Activated gamma-delta T cell treated with Interleukin-2 at 50 U/mL for 16 hours (primary cell): ENCODE measurements around the gene TRERF1.
A peak's percentile ranks its signal among the peaks of the same experiment; 100 is the strongest.

Experiments used
- DNase-seq: peaks from one replicate; pipeline ENCODE4 v3.0.0-alpha.2; 2020

TRERF1 gene

DNA sequence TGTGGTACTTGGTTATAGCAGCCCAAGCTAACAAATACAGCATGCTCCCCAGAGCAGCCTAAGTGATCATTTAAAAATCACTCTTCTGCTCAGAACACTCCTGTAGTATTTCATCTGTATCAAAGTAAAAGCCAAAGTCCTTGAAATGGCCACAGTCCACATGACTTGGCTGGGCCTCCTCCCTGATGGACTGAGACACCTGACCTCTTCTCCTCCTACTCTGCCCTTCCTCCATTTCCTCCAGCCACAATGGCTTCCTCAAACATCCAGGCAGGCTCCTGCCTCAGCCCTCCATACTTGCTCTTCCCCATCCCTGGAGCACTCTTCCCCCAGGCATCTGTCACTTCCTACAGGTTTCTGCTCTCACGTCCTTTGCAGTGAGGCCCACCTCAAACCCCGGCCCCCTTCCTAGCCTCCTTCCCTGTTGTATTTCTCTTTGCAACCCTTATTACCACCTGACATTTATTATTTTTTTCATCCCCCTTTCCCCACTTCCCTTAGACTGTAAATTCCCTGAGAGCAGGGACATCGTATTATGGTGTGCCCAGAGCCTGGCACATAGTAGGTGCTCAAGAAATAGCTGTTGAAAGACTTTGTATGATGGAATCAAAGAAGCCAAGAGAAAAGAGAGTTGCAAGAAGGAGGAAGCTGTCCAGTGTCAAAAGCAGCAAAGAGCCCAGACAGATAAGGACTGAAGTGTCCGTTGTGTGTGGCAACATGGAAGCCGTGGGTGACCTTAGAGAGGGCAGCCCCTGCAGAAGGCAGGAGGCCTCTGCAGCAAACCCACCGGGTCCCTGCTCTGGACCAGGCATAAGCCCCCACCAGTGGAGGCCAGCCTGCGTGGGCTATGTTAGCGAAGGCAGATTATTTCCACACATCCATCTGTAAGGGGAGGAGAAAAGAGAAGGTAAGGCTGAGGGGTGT is 87.5 kb downstream of the TRERF1 start:
- no peak for DNase-seq

DNA sequence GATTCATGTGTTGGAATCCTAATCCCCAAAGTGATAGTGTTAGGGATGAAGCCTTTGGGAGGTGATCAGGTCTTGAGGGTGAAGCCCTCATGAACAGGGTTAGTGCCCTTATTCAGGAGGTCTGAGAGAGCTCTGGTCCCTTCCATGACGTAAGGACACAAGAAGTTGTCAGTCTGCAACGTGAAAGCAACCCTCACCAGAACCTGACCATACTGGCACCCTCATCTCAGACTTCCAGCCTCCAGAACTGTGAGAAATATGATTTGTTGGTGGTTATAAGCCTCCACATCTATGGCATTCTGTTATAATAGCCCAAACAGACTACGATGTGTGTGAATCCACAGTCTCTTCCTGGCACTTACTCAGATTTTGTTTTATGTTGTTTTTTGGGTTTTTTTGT is 90.7 kb downstream of the TRERF1 start:
- no peak for DNase-seq

DNA sequence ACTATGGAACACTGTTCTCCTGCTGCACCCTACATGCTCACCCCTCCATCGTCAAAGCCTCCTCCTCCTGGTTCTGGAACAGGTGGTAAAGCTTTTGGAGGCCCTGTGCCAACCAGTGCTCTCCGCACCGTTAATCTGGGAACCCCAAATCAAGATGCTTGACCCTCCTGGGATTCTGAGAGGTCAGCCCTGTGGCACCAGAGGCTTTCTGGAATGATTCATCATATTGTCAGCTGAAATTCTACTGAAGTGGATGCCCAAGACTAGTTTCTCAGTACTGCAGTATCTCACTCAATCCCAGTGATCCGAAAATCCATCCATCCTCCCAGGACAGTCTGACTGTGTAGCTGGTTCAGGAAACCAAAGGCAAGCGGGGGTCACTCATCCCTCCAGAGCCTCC is 92.7 kb downstream of the TRERF1 start:
- no peak for DNase-seq

DNA sequence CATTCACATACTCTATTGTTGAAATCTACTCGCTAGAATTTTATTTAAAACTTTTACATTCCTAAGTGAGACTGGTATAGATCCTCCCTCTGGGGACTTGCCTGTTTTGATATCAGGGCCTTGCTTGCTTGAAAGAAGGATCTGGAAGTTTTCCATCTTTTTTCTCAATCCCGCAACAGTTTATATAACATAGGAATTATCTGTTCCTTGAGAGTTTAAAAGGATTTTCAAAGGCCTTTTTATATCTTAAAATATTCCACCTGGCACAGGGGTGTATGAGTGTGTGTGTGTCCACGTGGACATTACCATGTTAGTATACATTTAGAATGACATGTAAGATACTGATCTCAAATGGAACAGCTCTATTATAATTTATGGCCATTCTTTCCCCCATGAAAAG is 96.3 kb downstream of the TRERF1 start:
- no peak for DNase-seq

DNA sequence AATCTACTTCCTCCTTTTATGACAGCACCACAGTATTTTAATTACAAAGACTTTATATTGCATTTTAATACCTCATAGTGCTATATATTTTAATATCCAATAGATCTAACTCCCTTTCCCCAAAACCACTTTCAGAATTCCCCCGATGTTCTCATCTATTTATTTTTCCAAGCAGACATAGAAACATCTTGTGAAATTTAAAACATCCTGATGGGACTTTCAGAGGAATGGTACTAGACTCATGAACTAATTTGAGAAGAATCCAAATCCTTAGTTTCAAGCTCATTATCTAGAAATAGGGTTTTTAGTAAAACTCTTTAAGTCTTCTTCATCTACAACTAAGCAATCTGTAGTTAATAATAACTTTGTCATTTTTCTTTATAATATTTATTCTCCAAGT is 97.0 kb downstream of the TRERF1 start:
- no peak for DNase-seq

DNA sequence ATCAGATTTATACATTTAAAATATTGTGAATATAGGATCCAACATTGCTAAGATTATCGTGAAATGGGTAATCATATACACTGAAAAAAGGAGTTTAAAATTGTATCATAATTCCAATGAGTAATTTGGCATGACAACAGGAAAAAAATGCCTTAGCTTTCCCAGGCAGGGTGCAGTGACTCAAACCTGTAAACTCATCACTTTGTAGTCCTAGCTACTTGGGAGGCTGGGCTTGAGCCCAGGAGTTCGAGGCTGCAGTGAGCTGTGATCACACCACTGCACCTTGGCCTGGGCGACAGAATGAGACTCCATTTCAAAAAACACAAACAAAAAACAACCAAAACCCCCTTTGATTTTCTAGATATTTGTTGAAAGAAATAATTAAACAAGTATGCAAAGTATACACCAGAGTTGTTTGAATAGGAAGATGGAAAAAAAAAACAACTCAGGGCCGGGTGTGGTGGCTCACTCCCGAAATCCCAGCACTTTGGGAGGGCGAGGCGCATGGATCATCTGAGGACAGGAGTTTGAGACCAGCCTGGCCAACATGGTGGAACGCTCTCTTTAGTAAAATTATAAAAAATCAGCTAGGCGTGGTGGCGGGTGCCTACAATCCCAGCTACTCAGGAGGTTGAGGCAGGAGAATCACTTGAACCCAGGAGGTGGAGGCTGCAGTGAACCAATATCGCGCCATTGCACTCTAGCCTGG is 98.7 kb downstream of the TRERF1 start:
- no peak for DNase-seq

DNA sequence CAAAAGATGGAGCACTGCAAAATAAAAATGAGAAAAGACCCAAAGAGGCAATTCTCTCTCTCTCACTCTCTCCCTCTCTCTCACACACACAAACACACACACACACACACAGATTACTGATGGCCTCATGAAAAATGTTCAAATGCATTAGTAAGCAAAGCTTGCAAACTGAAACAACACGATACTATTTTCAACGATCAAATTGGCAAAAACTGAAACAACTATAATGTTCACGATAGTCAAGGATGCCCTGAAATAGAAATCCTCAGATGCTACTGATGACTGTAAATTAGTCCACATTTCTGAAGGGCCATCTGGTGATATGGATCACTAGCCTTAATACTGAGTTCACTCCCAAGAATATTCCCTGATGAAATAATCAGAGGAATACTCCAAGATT is 100.8 kb downstream of the TRERF1 start:
- no peak for DNase-seq

DNA sequence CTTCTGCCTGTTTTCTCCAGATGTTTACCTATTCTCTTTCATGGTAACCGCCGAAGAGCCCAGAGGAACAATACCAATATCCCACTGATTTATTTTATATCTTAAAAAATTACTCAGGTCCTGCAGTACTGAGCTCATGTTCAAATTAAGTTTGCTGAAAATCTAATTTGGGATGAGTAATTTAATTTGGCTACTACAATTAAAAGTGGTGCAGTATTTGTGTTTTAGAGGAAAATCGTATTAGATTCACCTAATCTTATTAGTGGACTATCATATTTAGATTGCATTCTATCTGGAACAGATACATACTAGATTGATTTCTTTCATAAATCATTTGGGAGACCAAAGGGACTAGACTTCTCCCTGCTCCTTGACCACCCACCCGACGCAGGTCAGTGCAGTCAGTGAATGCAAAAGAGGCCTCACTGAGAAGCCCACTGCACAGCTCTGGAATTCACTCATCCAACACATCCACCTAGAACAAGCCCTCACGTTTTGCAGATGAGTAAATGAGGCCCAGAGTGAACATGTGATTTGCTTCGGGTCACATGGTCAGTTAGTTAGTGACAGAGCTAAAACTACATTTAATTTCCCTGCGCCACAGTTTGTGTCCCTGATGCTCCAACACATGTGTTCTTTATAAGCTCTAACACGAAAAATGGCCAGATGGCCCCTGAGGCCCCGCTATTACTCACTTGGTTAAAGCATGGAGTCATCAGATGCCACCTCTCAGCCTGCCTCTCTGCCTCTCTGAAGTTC is 101.8 kb downstream of the TRERF1 start:
- no peak for DNase-seq

DNA sequence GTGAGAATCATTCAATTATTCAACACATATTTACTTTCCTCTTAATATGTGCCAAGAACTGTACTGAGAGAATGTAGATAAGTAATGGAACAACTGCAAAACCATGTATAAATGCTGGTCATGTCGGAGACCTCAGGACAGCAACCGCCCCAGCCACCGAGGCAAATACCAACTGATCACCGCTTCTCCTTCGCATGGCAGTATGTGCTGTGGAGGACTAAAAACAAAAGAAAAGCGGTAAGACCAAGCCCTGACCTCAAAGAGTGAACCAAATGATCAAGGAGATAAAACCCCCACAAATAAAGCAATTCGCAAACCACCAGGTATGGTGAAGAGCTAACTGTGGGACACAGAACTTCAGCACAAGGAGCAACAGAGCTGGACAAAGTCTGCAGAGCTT is 104.3 kb downstream of the TRERF1 start:
- DNase-seq = no peak

DNA sequence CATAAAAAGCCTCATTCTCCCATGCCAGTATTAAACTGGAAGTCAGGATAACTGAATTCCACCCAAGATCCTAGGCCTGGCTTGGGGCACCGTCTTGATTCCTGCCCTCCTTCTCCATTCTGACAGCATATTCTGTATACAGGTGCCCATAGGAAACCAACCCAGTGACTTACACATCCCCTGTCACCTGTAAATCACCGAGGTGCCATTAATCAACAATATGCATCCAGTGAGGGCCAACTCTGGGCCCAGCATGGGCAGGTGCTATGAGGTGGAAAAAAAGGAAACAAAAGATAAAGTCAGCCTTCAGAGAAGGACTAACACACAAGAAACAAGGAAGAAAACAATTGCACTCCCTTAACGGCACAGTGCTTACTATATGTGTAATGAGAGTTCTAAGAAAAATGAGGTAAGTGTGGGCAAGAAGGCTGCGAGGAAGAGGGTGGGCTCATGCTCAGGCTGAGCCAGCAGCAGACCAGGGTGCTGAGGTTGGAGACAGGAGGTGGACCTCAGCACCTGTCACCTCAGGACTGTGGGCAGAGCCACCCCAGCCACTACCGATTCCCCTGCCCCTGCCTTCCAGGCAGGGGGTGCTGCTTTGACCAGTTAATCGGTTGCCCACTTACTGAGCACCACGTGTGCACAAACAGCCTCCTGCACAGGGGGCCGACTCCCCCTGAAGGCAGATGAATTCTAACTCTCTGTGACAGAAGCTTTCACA is 105.9 kb downstream of the TRERF1 start:
- peak; percentile 19 for DNase-seq

DNA sequence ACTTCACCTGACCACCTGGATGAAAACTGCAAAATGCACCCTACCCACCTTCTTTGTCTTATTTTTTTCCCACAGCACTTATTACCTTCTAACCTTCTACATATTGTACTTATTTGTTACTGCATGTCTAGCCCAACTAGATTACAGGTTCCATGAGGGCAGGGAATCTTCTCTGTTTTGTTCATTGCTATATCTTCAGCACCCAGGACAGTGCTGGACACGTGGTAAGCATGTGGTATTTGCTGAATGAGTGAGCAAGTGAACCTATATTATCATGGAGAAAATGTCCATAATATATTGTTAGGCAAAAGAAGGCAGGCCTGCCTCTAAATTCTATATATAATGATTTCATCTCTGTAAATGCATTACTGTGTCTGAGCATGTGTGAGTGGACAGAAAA is 107.0 kb downstream of the TRERF1 start:
- DNase-seq = no peak

DNA sequence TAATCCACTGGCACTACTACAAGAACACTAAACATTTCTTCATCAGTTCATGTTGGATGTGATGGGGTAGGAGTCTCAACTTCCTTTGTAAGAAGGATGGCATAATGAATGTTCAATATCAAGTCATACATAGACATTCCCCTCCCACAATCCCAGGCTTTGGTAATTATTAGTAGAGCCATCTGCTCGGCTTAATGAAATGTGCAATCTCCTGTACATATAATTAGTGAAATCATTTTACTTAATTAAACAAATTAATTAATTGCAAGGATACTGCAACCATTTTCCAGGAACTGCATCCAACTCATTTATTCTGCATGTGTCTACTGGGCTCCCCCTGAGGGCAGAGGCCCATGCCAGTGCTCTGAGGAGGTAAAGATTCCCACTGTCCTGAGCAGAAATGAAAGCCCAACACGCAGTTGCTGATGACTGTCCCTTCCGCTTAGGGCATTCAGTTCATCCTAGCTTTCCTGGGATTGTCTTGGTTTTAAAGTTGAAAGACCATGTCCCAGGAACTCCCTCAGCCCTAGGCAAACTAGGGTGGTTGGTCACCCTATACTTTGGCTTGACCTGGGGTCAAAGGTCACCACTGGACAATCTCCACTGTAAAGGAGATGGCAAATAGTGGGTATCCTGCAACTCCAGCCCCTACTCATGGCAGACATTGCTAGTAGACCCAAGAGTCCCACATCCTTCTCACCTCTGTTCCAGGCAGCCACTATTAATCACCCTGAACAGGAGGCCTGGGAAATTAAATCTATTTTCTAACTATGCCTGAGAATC is 109.8 kb downstream of the TRERF1 start:
- DNase-seq = no peak

DNA sequence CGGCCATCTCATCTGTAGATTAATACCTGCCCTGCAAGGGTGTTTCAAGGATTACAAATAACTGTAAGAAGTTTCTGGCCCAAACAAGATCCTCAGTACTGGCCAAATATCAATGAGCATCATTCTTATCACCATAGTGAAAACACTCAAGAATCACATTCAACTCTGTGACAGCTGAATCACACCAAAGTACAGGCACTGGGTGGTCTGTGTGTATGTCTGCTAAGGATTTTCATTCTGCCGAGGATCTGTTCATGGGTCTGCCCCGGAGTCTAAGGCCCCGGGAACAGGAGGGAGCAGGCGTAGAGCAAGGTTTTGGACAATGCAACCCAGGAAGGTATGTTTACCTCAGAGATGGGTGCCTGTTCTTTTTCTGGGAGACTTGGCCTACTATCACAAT is 110.5 kb downstream of the TRERF1 start:
- no peak for DNase-seq

DNA sequence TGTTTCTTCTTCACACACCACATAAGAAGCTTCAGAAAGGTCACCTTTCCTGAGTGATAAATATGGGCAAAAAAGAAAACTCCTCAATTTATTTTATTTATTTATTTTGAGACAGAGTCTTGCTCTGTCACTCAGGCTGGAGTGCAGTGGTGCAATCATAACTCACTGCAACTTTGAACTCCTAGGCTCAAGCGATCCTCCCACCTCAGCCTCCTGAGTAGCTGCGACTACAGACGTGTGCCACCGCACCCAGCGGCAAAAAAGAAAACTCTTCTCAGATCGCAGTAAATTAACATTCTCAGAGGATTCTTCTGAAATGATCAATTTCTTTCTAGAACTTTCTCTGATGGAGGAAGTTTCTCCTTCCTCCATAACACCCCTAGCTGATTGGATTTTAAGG is 111.2 kb downstream of the TRERF1 start:
- no peak for DNase-seq

DNA sequence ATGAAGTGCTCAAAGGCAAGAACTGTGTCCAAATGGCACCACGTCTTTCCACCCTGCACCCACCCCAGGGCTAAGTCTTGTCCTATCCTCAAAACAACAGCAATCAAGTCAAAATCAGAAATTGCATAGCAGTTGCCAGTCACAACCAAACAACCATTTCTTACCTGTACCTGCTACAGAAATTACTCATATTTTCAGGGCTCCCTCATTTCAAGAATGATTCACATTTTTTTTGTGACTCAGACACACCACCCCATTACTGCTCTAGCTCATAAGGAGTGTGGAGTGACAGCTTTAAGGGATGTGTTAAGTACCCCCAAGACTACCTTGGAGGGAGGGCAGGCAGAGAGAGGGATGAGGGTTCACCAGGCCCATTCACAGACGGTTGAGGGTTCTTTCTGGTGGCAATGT is 111.7 kb downstream of the TRERF1 start:
- no peak for DNase-seq

DNA sequence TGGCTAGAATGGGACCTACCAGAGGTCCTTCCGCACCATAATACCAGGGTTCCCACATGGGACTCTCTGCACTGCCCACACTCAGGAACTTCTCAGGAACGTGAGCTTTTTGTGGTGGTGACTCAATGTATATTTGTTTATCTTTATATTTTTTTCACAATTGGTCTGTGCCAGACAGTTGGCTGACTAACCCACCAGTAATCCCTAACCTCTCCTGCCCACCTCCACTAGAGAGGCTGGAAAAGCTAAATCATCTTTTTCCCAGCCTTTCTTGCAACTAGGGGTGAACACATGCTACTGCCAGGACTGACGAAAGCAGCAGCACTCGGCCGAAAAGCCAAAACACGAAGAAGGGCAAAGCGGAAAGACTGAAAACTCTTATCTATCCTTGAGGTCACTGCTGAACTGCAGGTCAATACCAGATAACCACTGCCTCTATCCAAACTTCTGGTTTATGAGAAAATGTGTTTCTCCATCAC is 112.9 kb downstream of the TRERF1 start:
- no peak for DNase-seq

DNA sequence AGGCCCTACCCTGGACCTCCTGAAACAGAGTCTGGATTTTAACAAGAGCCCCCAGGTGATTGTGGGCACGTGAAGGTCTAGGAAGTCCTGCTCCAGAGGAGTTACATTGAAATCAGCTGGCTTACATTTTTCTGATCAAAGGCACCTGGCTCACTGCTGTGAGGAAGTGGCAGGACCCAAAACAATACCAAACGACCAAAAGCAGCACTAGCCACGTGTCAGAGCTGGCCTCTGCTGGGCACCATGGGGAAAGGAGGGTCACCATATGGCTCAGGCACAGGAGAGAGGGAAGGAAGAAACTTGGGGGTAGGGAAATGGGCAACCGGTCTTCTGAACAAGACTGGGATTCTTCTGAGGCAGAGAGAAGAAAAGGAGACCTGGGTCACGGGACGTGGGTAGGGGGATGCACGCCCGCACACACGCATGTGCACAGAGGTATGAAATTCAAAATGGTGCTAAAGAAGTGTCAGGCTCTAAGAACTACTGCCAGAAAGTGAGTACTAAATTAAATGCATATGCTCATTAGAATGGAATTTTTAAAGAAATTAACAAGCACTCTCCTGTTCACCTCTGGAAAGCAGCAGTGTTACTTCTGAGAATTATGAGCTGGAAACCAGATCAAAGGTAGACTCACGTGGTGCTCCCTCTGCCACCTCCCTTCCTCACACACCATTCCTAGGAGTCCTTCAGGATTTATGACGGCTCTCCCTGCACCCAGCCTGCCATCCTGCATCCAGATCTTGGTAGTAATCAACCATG is 113.6 kb downstream of the TRERF1 start:
- DNase-seq = no peak

DNA sequence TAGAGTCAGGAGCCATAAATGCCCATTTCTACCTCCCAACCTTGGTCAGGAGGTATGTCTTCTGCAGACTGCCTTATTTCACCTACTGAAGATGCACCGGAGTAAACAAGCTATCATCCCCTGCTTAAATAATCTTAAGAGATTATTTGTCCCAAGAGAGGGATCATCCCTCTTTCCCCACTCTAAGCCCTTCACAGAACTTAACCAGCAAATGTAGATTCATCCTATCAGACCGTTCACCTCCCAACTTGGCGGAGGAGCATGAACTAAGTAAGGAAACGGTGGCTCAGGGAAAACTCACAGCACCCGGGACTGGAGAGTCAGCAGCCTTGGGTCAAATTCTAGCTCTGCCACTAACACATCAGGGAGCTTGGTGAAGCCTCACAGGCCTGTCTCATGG is 115.3 kb downstream of the TRERF1 start:
- no peak for DNase-seq

DNA sequence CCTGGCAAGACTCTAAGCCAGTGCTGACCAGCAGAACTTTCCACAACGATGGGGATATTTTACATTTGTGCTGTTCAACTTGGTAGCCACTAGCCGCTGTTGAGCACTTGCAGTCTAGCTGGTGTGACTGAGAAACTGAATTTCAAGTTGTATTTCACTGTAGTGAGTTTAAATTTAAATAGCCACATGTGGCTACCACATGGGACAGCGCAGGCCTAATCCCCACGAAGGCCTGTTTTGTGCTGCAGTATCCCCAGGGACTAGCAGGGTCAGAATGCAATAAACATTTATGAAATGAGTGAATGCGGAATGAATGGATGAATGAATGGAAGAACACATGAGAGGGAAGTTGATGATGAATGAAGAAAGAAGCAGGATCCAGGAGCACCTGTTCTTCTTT is 115.8 kb downstream of the TRERF1 start:
- DNase-seq = no peak

DNA sequence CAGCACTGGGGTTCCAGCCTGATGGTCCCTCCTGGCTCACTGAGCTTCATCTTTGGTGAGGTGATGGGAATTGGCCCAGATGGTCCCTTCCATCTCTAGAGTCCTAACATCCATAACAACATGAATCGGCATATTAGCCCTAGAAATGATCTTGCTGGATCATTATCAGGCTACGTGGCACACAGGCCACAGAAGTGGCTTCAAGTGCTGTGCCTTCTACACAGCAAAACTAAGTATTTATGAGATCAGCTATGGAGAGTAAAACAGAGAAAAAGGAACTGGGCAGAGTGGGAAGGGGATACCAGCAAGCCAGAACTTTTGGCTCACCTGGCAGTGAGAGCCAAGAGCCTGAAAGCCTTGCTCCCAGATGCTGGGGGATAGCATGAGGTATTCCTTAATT is 116.9 kb downstream of the TRERF1 start:
- DNase-seq = no peak

DNA sequence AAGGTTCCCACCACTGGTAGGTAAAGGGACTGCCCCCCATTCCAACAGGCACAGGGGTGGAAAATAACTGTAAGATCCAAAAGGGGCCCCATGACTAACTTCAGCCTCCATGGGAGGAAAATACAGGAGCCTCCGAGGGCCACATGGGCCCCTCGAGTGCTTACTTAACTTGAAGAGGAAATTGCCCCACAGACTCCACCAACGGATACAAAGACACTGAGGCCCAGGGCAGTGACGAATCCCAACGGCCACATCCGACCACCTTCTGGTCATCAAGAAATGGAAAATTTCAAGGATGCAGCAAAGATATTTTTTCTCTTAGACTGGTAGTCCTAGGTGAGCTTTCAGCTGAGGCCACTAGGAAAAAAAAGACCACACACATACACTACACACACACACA is 118.1 kb downstream of the TRERF1 start:
- DNase-seq = no peak
